Measurements from ENCODE around the gene CP. TPM values are rescaled to one million over a fixed set of nuclear protein-coding genes. Genes with fewer than 3 reads are reported as not detected.
"Not testable (repeated sequence)": the region's sequence is repeated elsewhere in the genome, so short reads cannot be mapped to it uniquely, and the experiment has no call there.

CP gene
- total RNA-seq, 2 donors from 2014 or later = 6.8 to 68.4 TPM

DNA sequence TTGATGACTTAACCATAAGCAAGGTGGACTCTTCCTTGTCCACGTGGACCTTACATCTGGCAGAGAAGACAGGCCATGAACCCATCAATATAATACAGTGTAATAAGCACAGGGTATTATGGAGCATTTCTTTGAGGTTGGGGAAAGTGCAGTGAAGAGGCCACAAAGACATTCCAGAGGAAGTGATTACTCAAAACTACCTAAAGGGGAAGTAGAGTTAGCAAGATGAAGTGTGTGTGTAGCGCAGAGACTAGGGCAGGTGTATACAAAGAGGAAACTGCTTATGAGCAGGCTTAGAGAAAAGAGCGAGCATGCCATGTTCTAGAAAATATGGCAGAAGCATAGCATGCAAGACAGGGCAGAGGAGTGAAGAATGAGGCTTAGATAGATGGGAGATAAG, 17.9 kb downstream of the CP start:
- Histone ChIP-seq H3K4me1 (no peaks in the 10 kb centered on the region), H3K9me3 (no peaks in the 10 kb centered on the region), H3K27ac (no peak overlapping the region), H3K4me3 (no peak overlapping the region), H3K27me3 (no peaks in the 10 kb centered on the region), H3K36me3 (no peaks in the 10 kb centered on the region)
- no peak for DNase-seq (ENCODE audit: low spot score)
- TF ChIP-seq, protein P1, sequence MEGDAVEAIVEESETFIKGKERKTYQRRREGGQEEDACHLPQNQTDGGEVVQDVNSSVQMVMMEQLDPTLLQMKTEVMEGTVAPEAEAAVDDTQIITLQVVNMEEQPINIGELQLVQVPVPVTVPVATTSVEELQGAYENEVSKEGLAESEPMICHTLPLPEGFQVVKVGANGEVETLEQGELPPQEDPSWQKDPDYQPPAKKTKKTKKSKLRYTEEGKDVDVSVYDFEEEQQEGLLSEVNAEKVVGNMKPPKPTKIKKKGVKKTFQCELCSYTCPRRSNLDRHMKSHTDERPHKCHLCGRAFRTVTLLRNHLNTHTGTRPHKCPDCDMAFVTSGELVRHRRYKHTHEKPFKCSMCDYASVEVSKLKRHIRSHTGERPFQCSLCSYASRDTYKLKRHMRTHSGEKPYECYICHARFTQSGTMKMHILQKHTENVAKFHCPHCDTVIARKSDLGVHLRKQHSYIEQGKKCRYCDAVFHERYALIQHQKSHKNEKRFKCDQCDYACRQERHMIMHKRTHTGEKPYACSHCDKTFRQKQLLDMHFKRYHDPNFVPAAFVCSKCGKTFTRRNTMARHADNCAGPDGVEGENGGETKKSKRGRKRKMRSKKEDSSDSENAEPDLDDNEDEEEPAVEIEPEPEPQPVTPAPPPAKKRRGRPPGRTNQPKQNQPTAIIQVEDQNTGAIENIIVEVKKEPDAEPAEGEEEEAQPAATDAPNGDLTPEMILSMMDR (IDR thresholded peaks at IDR 0.05) = no peak

DNA sequence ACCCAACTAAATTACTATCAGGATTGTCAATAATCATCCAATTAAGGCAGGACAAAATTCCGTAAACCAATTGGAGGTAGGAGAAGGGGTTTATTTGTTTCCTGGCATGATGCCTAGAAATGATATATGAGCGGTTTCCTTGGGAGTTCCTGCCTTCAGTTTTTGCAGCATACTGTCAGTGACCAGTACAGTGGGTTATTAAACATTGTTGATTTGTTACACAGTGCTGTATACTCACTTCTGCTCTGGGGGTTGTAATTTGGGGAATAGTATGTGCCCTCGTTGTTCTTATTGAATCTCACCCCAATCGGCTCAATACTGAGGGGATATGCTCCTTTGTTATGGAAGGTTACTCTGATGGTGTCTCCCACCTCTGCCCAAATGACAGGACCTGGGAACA, 22.2 kb downstream of the CP start:
- TF ChIP-seq, protein P1 (IDR thresholded peaks at IDR 0.05) = no peak
- Histone ChIP-seq H3K4me3 (no peak overlapping the region), H3K27ac (no peak overlapping the region), H3K27me3 (no peaks in the 10 kb centered on the region), H3K36me3 (no peaks in the 10 kb centered on the region), H3K9me3 (no peaks in the 10 kb centered on the region), H3K4me1 (no peaks in the 10 kb centered on the region)
- DNase-seq (ENCODE audit: low spot score) = no peak

DNA sequence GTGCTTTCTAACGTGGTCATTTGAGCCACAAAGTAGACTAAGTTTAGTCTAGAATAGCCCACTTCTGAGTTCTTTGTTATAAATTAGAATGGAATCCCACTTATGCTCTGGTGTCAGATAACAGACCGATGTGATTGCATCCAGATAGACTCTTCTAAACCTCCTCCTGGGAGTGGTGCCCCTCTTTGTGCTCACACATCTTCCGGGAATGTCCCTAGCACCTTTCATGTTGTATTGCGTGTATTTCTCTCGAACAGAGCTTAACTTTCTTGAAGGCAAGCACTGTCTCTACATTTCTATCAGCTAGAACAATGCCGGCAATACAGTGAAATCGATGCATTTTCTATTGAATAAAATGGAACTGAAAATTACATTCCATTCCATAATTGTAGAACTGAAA, 23.0 kb downstream of the CP start:
- Histone ChIP-seq H3K36me3 (no peaks in the 10 kb centered on the region), H3K4me1 (no peaks in the 10 kb centered on the region), H3K4me3 (no peak overlapping the region), H3K27ac (no peak overlapping the region), H3K27me3 (no peaks in the 10 kb centered on the region), H3K9me3 (no peaks in the 10 kb centered on the region)
- DNase-seq (ENCODE audit: low spot score) = no peak
- TF ChIP-seq, protein P1 (IDR thresholded peaks at IDR 0.05) = no peak

DNA sequence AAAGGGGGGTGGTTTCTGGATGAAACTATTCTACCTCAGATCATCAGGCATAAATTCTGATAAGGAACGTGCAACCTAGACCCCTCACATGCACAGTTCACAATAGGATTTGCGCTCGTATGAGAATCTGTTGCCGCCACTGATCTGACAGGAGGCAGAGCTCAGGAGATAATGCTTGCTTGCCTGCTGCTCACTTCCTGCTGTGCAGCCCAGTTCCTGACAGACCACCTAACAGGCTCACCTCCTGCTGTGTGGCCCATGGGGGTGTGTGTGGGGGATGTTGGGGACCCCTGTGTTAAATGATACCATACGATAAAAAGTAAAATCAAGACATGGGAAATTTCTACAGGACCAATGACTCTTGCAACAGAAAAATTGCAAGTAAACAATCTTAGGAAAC, 24.0 kb downstream of the CP start:
- DNase-seq (ENCODE audit: low spot score) = no peak
- Histone ChIP-seq H3K27me3 (no peaks in the 10 kb centered on the region), H3K4me3 (peak overlapping the region in 1 of 2 donors; percentile 20), H3K36me3 (no peaks in the 10 kb centered on the region), H3K4me1 (no peaks in the 10 kb centered on the region), H3K9me3 (no peaks in the 10 kb centered on the region), H3K27ac (no peak overlapping the region)
- TF ChIP-seq, protein P1 (IDR thresholded peaks at IDR 0.05) = no peak

DNA sequence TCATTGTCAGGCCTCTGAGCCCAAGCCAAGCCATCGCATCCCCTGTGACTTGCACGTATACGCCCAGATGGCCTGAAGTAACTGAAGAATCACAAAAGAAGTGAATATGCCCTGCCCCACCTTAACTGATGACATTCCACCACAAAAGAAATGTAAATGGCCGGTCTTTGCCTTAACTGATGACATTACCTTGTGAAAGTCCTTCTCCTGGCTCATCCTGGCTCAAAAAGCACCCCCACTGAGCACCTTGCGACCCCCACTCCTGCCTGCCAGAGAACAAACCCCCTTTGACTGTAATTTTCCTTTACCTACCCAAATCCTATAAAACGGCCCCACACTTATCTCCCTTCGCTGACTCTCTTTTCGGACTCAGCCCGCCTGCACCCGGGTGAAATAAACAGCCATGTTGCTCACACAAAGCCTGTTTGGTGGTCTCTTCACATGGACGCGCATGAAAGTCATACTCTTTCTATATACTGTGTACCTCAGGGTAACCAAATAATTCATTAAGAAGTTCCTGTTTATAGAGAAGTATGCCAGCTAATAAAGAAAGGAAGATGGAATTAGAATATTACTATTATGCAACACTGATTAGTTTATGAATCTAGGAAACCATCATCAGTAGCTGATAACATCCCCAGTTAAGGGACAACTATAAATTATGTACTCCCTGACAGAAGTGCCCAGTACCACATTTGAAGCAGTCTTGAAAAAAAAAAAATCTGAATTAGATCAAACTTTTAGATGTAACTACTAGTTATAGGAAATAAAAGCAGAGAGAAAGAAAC, 24.6 kb downstream of the CP start:
- H3K4me1 ChIP-seq; H3K27me3 ChIP-seq; DNase-seq (ENCODE audit: low spot score); H3K36me3 ChIP-seq; H3K9me3 ChIP-seq; H3K27ac ChIP-seq: not testable (repeated sequence)
- peak overlapping the region in 1 of 2 donors; percentile 20 for H3K4me3 ChIP-seq

DNA sequence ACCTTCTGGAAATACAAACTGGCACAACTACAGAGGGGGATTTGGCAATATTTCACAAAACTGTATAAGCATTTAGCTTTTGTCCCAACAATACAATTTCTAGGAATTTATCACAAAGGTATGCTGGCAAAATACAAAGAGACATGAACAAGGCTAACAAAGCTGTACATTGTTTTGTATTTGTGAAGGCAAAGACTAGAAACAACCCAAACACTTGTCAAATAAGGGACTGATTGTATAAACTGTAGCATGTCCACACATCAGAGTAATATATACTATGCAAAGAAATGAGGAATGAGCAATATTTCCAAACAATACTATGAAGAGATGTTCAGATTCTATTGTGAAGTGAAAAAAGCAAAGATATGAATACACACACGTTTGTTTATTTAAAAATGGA, 26.4 kb downstream of the CP start:
- H3K4me1 ChIP-seq = no peaks in the 10 kb centered on the region
- H3K4me3 ChIP-seq = no peak overlapping the region
- H3K27me3 ChIP-seq = no peaks in the 10 kb centered on the region
- H3K9me3 ChIP-seq = no peaks in the 10 kb centered on the region
- no peak for DNase-seq (ENCODE audit: low spot score)
- TF ChIP-seq, protein P1 (IDR thresholded peaks at IDR 0.05) = no peak
- no peaks in the 10 kb centered on the region for H3K36me3 ChIP-seq
- H3K27ac ChIP-seq = no peak overlapping the region

Measured in right atrium auricular region (tissue), 2 donors.